GM12875 (cell line): ENCODE results near the gene WFDC6.

Source experiments
- H3K4me3 ChIP-seq: one replicate; pipeline ENCODE4 v1.5.1; 2011; ENCODE audit warnings: low read depth, low read length, control low read depth
- TF ChIP-seq, protein P1 (sequence below): IDR thresholded peaks from 2 replicates; pipeline ENCODE4 v1.5.1; 2011; ENCODE audit warnings: low read depth, mild to moderate bottlenecking, control low read depth, inconsistent platforms, low read length, moderate library complexity, borderline replicate concordance; ENCODE audit not compliant: insufficient read depth

The WFDC6 gene

GRCh38 chr20:45547206-45547770, 8.0 kb upstream of the WFDC6 start, which contains the start of gene EPPIN:
EPPIN (minus strand) TSS chr20:45547401; CDS start chr20:45547357, 44 bp downstream.
- TF ChIP-seq, protein P1, sequence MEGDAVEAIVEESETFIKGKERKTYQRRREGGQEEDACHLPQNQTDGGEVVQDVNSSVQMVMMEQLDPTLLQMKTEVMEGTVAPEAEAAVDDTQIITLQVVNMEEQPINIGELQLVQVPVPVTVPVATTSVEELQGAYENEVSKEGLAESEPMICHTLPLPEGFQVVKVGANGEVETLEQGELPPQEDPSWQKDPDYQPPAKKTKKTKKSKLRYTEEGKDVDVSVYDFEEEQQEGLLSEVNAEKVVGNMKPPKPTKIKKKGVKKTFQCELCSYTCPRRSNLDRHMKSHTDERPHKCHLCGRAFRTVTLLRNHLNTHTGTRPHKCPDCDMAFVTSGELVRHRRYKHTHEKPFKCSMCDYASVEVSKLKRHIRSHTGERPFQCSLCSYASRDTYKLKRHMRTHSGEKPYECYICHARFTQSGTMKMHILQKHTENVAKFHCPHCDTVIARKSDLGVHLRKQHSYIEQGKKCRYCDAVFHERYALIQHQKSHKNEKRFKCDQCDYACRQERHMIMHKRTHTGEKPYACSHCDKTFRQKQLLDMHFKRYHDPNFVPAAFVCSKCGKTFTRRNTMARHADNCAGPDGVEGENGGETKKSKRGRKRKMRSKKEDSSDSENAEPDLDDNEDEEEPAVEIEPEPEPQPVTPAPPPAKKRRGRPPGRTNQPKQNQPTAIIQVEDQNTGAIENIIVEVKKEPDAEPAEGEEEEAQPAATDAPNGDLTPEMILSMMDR: no peak
- H3K4me3 ChIP-seq: no peak within 1 kb of the TSS

GRCh38 chr20:45545754-45546453, 6.6 kb upstream of the WFDC6 start:
- no peak overlapping the region for H3K4me3 ChIP-seq
- TF ChIP-seq, protein P1: no peak

DNA sequence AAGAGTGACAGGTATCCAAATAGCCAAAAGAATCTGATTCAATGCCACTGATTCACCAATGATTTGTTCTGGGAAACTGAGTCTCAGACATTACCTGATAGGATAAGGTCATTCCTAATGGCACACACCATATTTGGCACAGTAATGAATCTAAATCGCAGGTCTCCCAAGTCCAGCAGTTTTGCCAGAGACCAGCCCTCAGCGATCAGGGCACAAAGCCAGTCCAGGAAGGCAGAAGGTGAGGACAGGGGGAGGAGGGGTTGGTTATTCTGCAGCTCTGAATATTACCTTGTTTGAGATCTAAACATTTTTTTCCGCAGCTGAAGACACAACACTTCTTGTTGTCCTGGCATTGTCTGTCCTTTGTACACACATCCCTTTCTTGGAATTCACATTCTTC, 6.1 kb upstream of the WFDC6 start:
- TF ChIP-seq, protein P1: no peak

DNA sequence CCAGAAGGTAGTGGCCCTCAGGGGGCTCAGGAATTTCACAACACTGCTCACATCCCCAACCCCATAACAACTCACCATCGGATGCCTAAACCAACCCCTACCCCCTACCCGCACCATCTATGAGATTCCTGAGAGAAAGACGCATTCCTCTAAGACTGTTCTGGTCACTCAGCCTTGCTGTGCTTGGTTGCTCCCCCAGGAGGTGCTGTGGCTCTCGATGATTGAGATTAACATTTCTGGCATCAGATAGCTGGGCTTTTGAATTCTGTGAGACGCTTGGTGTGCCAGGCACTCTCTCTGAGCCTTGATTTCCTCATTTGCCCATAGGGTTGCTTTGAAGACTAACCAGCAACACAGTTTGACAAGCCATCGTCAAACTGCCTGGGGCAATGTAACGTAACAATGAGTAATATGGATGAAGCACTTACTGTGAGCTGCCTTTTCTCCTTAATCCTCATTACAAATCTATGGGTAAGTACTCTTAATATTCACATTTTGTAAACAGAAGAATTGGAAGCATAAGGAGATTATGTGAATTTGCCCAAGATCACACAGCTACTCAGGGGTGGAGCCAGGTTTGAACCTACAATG, 978 bp downstream of the WFDC6 start:
- H3K4me3 ChIP-seq: no peak overlapping the region
- TF ChIP-seq, protein P1: no peak

More for the DNA sequence above, 6.1 kb upstream of the WFDC6 start:
- no peak overlapping the region for H3K4me3 ChIP-seq

DNA sequence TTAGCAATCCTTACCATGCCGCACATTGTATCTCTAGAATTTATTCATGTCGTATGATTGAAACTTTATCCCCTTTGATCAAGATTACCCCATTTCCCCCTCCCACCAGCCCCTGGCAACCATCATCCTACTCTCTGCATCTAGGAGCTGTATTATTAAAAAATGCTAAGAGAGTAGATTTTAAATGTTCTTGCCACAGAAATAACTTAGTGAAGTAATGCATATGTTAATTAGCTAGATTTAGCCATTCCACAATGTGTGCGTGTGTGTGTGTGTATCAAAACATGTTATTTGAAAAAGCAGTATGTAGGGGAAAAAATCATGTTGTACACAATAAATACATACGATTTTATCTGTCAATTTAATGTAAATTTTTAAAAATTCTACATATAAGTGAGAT, 12.0 kb downstream of the WFDC6 start:
- TF ChIP-seq, protein P1: no peak
- H3K4me3 ChIP-seq: no peak overlapping the region

DNA sequence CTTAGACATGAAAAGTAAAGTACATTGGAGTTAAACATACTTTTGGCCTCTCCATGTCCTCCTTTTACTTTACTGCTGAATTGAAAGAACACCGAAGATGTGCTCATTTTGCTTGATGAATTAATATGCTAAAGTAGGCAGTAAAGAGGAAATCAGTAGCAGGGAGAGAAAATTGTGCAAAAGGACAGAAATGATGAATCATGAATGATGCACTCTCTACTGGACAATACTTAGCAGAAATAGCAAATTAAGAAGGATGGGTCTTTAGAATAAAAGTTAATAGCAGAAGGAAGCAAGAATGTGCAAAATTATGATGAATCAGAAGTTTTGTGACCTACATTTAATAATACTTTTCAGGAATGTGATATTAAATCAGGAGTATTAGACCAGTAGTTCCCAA, 15.5 kb downstream of the WFDC6 start:
- TF ChIP-seq, protein P1: no peak
- no peak overlapping the region for H3K4me3 ChIP-seq
